Ishikawa (cell line): ENCODE data around the gene LARP4B.

Source experiments
- CEBPB ChIP-seq: IDR thresholded peaks from 2 replicates; pipeline ENCODE4 v1.6.1; 2012
- CREB1 ChIP-seq: IDR thresholded peaks from 2 replicates; pipeline ENCODE4 v1.6.1; 2012; ENCODE audit warnings: low read depth
- EGR1 ChIP-seq: IDR thresholded peaks from 2 replicates; pipeline ENCODE4 v1.6.1; 2012
- EP300 ChIP-seq: IDR thresholded peaks from 2 replicates; pipeline ENCODE4 v1.6.1; 2012; ENCODE audit warnings: borderline replicate concordance
- FOXM1 ChIP-seq: IDR thresholded peaks from 2 replicates; pipeline ENCODE4 v1.6.1; 2012; ENCODE audit warnings: low read depth, borderline replicate concordance
- MAX ChIP-seq: IDR thresholded peaks from 2 replicates; pipeline ENCODE4 v1.6.1; 2012
- NFIC ChIP-seq: IDR thresholded peaks from 2 replicates; pipeline ENCODE4 v1.6.1; 2012
- RAD21 ChIP-seq: IDR thresholded peaks from 2 replicates; pipeline ENCODE4 v1.6.1; 2012; ENCODE audit warnings: low read depth
- REST ChIP-seq: IDR thresholded peaks from 2 replicates; pipeline ENCODE4 v1.6.1; 2012; ENCODE audit warnings: low read depth, mild to moderate bottlenecking
- TAF1 ChIP-seq: IDR thresholded peaks from 2 replicates; pipeline ENCODE4 v1.6.1; 2012; ENCODE audit warnings: low read depth, mild to moderate bottlenecking
- TCF12 ChIP-seq: IDR thresholded peaks from 2 replicates; pipeline ENCODE4 v1.6.1; 2012; ENCODE audit warnings: low read depth
- TEAD4 ChIP-seq: IDR thresholded peaks from 2 replicates; pipeline ENCODE4 v1.6.1; 2012
- YY1 ChIP-seq: IDR thresholded peaks from 2 replicates; pipeline ENCODE4 v1.6.1; 2012; ENCODE audit warnings: low read depth
- ZBTB7A ChIP-seq: IDR thresholded peaks from 2 replicates; pipeline ENCODE4 v1.6.1; 2012; ENCODE audit warnings: low read depth
- TF ChIP-seq, protein P1 (sequence below): IDR thresholded peaks from 2 replicates; pipeline ENCODE4 v1.6.1; 2012

The LARP4B gene

GRCh38 chr10:855079-855478 lies 76.4 kb downstream of the LARP4B start:
- no peak for TF ChIP-seq RAD21
- TF ChIP-seq TCF12: no peak
- no peak for TF ChIP-seq CREB1
- no peak for TF ChIP-seq FOXM1
- no peak for TF ChIP-seq TAF1
- TF ChIP-seq REST: no peak
- TF ChIP-seq, protein P1, sequence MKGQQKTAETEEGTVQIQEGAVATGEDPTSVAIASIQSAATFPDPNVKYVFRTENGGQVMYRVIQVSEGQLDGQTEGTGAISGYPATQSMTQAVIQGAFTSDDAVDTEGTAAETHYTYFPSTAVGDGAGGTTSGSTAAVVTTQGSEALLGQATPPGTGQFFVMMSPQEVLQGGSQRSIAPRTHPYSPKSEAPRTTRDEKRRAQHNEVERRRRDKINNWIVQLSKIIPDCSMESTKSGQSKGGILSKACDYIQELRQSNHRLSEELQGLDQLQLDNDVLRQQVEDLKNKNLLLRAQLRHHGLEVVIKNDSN: no peak
- TF ChIP-seq EP300: no peak
- no peak for TF ChIP-seq NFIC
- TF ChIP-seq EGR1: no peak
- TF ChIP-seq YY1: no peak
- no peak for TF ChIP-seq ZBTB7A
- TF ChIP-seq CEBPB: no peak
- no peak for TF ChIP-seq TEAD4
- no peak for TF ChIP-seq MAX

- TF ChIP-seq NFIC: no peak
- TF ChIP-seq TCF12: no peak
- no peak for TF ChIP-seq EP300
- no peak for TF ChIP-seq YY1
- TF ChIP-seq MAX: no peak
- TF ChIP-seq CEBPB: no peak
- no peak for TF ChIP-seq EGR1
- no peak for TF ChIP-seq ZBTB7A
- TF ChIP-seq TEAD4: no peak
- no peak for TF ChIP-seq TAF1
- TF ChIP-seq REST: no peak
- no peak for TF ChIP-seq FOXM1
- no peak for TF ChIP-seq RAD21
- TF ChIP-seq CREB1: no peak
- TF ChIP-seq, protein P1: no peak
These were observed 78.5 kb downstream of the LARP4B start for GRCh38 chr10:853017-853416.

- TF ChIP-seq REST (no peak), TCF12 (no peak), CEBPB (no peak), EGR1 (no peak), CREB1 (no peak), RAD21 (no peak)
These were observed 79.1 kb downstream of the LARP4B start for GRCh38 chr10:852386-852785.

- TF ChIP-seq YY1 (no peak), RAD21 (no peak), NFIC (no peak), CREB1 (no peak), TCF12 (no peak), TAF1 (no peak), ZBTB7A (no peak), REST (no peak), CEBPB (no peak), EP300 (no peak), EGR1 (no peak), FOXM1 (no peak)
- TF ChIP-seq, protein P1: no peak
These were observed 79.6 kb downstream of the LARP4B start for GRCh38 chr10:851901-852300.
